CD4-positive, alpha-beta T cell treated with Interleukin-6 for 4 hours (primary cell): ENCODE data around the gene F3.

ENCODE experiments used
- DNase-seq: peaks from one replicate; pipeline ENCODE4 v3.0.0-alpha.2; 2020; ENCODE audit warnings: mixed read lengths

The F3 gene

GRCh38 chr1:94552071-94552586 lies 10.6 kb upstream of the F3 start:
- no peak for DNase-seq

GRCh38 chr1:94551449-94551848 lies 9.9 kb upstream of the F3 start:
- DNase-seq, result no peak

- no peak for DNase-seq
Measured at GRCh38 chr1:94550800-94551241, 9.3 kb upstream of the F3 start.

- no peak for DNase-seq
Measured at GRCh38 chr1:94550396-94550795, 8.8 kb upstream of the F3 start.

- no peak for DNase-seq
Measured at GRCh38 chr1:94549706-94550105, 8.1 kb upstream of the F3 start.

- no peak for DNase-seq
Measured at GRCh38 chr1:94544706-94545490, 3.3 kb upstream of the F3 start.

GRCh38 chr1:94543893-94544635 lies 2.5 kb upstream of the F3 start:
- DNase-seq, result no peak

- DNase-seq, result no peak
Measured at GRCh38 chr1:94543001-94543400, 1.4 kb upstream of the F3 start.

GRCh38 chr1:94542088-94542870 lies 720 bp upstream of the F3 start:
- DNase-seq, result no peak

GRCh38 chr1:94540440-94541245 lies 916 bp downstream of the F3 start:
- no peak for DNase-seq

- DNase-seq, result no peak
Measured at GRCh38 chr1:94539496-94539895, 2.1 kb downstream of the F3 start.

- no peak for DNase-seq
Measured at GRCh38 chr1:94538243-94538827, 3.2 kb downstream of the F3 start.

GRCh38 chr1:94537254-94537653 lies 4.3 kb downstream of the F3 start:
- no peak for DNase-seq

- DNase-seq, result no peak
Measured at GRCh38 chr1:94535879-94536278, 5.7 kb downstream of the F3 start.

GRCh38 chr1:94535095-94535494 lies 6.5 kb downstream of the F3 start:
- DNase-seq, result no peak

- no peak for DNase-seq
Measured at GRCh38 chr1:94532077-94532476, 9.5 kb downstream of the F3 start.

- DNase-seq, result no peak
Measured at GRCh38 chr1:94531664-94532063, 9.9 kb downstream of the F3 start.

- no peak for DNase-seq
Measured at GRCh38 chr1:94530373-94530878, 11.1 kb downstream of the F3 start.

- no peak for DNase-seq
Measured at GRCh38 chr1:94529416-94529815, 12.1 kb downstream of the F3 start.

- DNase-seq, result no peak
Measured at GRCh38 chr1:94528826-94529225, 12.7 kb downstream of the F3 start.

GRCh38 chr1:94528299-94528698 lies 13.3 kb downstream of the F3 start:
- DNase-seq, result no peak
